Neural progenitor cell (in vitro differentiated cells): ENCODE measurements around the gene SNX32. TPM values are rescaled to one million over a fixed set of nuclear protein-coding genes. Genes with fewer than 3 reads are reported as not detected.

Experiments used
- DNase-seq: peaks from one replicate; pipeline ENCODE4 v3.0.0-alpha.2; 2016; ENCODE audit warnings: low spot score
- H2AFZ ChIP-seq: fragments of 200-600 bp; sonication (generic); replicated peaks from 2 replicates; pipeline ENCODE4 v1.6.1; 2016; ENCODE audit warnings: antibody characterized with exemption
- H3F3A ChIP-seq: fragments of 200-600 bp; sonication (generic); 2 replicates; pipeline ENCODE4 v1.6.1; 2016; ENCODE audit warnings: antibody characterized with exemption, low read depth
- H3K27ac ChIP-seq: fragments of 200-600 bp; sonication (generic); 2 replicates; pipeline ENCODE4 v1.5.1; 2016; ENCODE audit warnings: mild to moderate bottlenecking
- H3K27me3 ChIP-seq: fragments of 200-600 bp; sonication (generic); 2 replicates; pipeline ENCODE4 v1.6.1; 2016; ENCODE audit warnings: mild to moderate bottlenecking, moderate library complexity
- H3K36me3 ChIP-seq: fragments of 200-600 bp; sonication (generic); 2 replicates; pipeline ENCODE4 v1.5.1; 2016
- H3K4me1 ChIP-seq: fragments of 200-600 bp; sonication (generic); 2 replicates; pipeline ENCODE4 v1.6.1; 2016; ENCODE audit warnings: mixed run types
- H3K4me2 ChIP-seq: fragments of 200-600 bp; sonication (generic); 2 replicates; pipeline ENCODE4 v1.6.1; 2016
- H3K4me3 ChIP-seq: fragments of 200-600 bp; sonication (generic); 2 replicates; pipeline ENCODE4 v1.5.1; 2016
- H3K79me2 ChIP-seq: fragments of 200-600 bp; sonication (generic); 2 replicates; pipeline ENCODE4 v1.6.1; 2016; ENCODE audit warnings: low read depth
- H3K9ac ChIP-seq: fragments of 200-600 bp; sonication (generic); 2 replicates; pipeline ENCODE4 v1.6.1; 2016
- H3K9me3 ChIP-seq: fragments of 200-600 bp; sonication (generic); 2 replicates; pipeline ENCODE4 v1.5.1; 2016; ENCODE audit warnings: low read depth
- H4K20me1 ChIP-seq: fragments of 200-600 bp; sonication (generic); 2 replicates; pipeline ENCODE4 v1.6.1; 2016; ENCODE audit warnings: low read depth
- H3K27ac Mint-ChIP-seq: 3 replicates; pipeline ENCODE4 v1.8.0; 2021; ENCODE audit warnings: mixed read lengths
- H3K27me3 Mint-ChIP-seq: 2 replicates; pipeline ENCODE4 v1.8.0; 2022; ENCODE audit warnings: low read depth, mild to moderate bottlenecking, inconsistent platforms, moderate library complexity, mixed read lengths; ENCODE audit not compliant: insufficient read depth
- H3K36me3 Mint-ChIP-seq: 3 replicates; pipeline ENCODE4 v1.8.0; 2021; ENCODE audit warnings: mixed read lengths
- H3K4me1 Mint-ChIP-seq: 3 replicates; pipeline ENCODE4 v1.8.0; 2021; ENCODE audit warnings: mixed read lengths
- H3K4me3 Mint-ChIP-seq: 3 replicates; pipeline ENCODE4 v1.8.0; 2021; ENCODE audit warnings: mild to moderate bottlenecking, moderate library complexity, mixed read lengths
- H3K9me3 Mint-ChIP-seq: 3 replicates; pipeline ENCODE4 v1.8.0; 2020; ENCODE audit warnings: mixed read lengths
- EZH2 ChIP-seq: fragments of 200-600 bp; sonication (generic); IDR thresholded peaks from 2 replicates; pipeline ENCODE4 v1.6.1; 2017; ENCODE audit warnings: antibody characterized with exemption, mild to moderate bottlenecking, moderate library complexity
- EZH2phosphoT487 ChIP-seq: fragments of 200-600 bp; sonication (generic); IDR thresholded peaks from 2 replicates; pipeline ENCODE4 v1.6.1; 2017; ENCODE audit warnings: antibody characterized with exemption
- total RNA-seq: library from RNA; depleted of rRNA; stranded (reverse); fragments of >200 nt; gene quantifications from 2 replicates; pipeline ENCODE4 v1.2.3, GENCODE V29; 2015; ENCODE audit warnings: low replicate concordance
- TF ChIP-seq, protein P1 (sequence below): fragments of 200-600 bp; sonication (generic); IDR thresholded peaks from 2 replicates; pipeline ENCODE4 v1.5.1; 2017; ENCODE audit warnings: antibody characterized with exemption, mild to moderate bottlenecking

Gene SNX32
- total RNA-seq, 1 donor from 2014 or later, result 1.4 TPM

- peaks cover 29% of the 10 kb centered on the region for H3K4me1 Mint-ChIP-seq
- Histone ChIP-seq H3F3A (peaks cover 30% of the 10 kb centered on the region), H3K9ac (no peak overlapping the region), H4K20me1 (peaks cover 14% of the 10 kb centered on the region), H3K9me3 (no peaks in the 10 kb centered on the region), H3K27me3 (peaks cover 5% of the 10 kb centered on the region), H3K4me3 (no peak overlapping the region), H3K36me3 (peaks cover 4% of the 10 kb centered on the region), H3K79me2 (peaks cover 17% of the 10 kb centered on the region), H3K4me2 (no peak overlapping the region), H3K27ac (no peak overlapping the region), H2AFZ (no peak overlapping the region), H3K4me1 (peaks cover 7% of the 10 kb centered on the region)
- TF ChIP-seq EZH2phosphoT487, result no peak
- TF ChIP-seq, protein P1, sequence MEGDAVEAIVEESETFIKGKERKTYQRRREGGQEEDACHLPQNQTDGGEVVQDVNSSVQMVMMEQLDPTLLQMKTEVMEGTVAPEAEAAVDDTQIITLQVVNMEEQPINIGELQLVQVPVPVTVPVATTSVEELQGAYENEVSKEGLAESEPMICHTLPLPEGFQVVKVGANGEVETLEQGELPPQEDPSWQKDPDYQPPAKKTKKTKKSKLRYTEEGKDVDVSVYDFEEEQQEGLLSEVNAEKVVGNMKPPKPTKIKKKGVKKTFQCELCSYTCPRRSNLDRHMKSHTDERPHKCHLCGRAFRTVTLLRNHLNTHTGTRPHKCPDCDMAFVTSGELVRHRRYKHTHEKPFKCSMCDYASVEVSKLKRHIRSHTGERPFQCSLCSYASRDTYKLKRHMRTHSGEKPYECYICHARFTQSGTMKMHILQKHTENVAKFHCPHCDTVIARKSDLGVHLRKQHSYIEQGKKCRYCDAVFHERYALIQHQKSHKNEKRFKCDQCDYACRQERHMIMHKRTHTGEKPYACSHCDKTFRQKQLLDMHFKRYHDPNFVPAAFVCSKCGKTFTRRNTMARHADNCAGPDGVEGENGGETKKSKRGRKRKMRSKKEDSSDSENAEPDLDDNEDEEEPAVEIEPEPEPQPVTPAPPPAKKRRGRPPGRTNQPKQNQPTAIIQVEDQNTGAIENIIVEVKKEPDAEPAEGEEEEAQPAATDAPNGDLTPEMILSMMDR, result no peak
- no peak for TF ChIP-seq EZH2
- no peak overlapping the region for H3K4me3 Mint-ChIP-seq
- H3K27me3 Mint-ChIP-seq, result peaks cover 6% of the 10 kb centered on the region
- peak overlapping the region; percentile 60 for H3K27ac Mint-ChIP-seq
- no peaks in the 10 kb centered on the region for H3K9me3 Mint-ChIP-seq
- peaks cover 25% of the 10 kb centered on the region for H3K36me3 Mint-ChIP-seq
- DNase-seq, result no peak
Observed at GRCh38 chr11:65883786-65884715, 50.3 kb downstream of the SNX32 start.

DNA sequence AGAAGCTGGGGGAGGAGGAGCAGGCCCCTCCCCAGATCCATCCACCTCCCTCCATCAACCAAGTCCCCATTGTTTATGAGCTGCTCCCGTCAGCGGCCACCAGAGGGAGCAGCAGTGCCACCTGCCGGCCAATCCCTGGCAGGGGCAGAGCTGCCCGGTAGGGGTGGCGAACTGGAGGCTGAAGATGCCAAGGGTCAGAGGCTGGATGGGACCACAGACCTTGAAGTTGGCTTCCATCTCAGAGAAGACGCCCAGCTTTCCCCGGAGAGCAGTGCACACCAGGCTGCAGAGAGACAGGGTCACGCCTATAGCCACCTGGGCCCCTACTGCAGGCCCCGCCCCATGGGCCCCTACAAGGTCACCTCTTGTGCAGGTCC, 50.9 kb downstream of the SNX32 start:
- Histone ChIP-seq H3K9ac (no peak overlapping the region), H3F3A (peaks cover 37% of the 10 kb centered on the region), H4K20me1 (peaks cover 14% of the 10 kb centered on the region), H3K9me3 (no peaks in the 10 kb centered on the region), H3K4me2 (no peak overlapping the region), H3K4me3 (no peak overlapping the region), H3K27ac (no peak overlapping the region), H3K27me3 (peaks cover 11% of the 10 kb centered on the region), H3K4me1 (peaks cover 13% of the 10 kb centered on the region), H3K36me3 (peaks cover 4% of the 10 kb centered on the region), H3K79me2 (peaks cover 17% of the 10 kb centered on the region), H2AFZ (no peak overlapping the region)
- Mint-ChIP-seq H3K4me3 (no peak overlapping the region), H3K4me1 (peaks cover 35% of the 10 kb centered on the region), H3K27ac (peak overlapping the region; percentile 60), H3K36me3 (peaks cover 25% of the 10 kb centered on the region), H3K27me3 (peaks cover 3% of the 10 kb centered on the region), H3K9me3 (no peaks in the 10 kb centered on the region)
- DNase-seq, result peak; percentile 88
- TF ChIP-seq EZH2phosphoT487 (no peak), EZH2 (no peak)
- TF ChIP-seq, protein P1, result peak; percentile 99

- no peak overlapping the region for H3K9ac ChIP-seq
- Mint-ChIP-seq H3K4me1 (peaks cover 40% of the 10 kb centered on the region), H3K4me3 (no peak overlapping the region), H3K9me3 (no peaks in the 10 kb centered on the region), H3K27me3 (peaks cover 3% of the 10 kb centered on the region), H3K36me3 (peaks cover 25% of the 10 kb centered on the region), H3K27ac (no peak overlapping the region)
- peaks cover 41% of the 10 kb centered on the region for H3F3A ChIP-seq
- peaks cover 14% of the 10 kb centered on the region for H3K4me1 ChIP-seq
- H3K27me3 ChIP-seq, result peaks cover 16% of the 10 kb centered on the region
- H4K20me1 ChIP-seq, result peaks cover 14% of the 10 kb centered on the region
- H3K9me3 ChIP-seq, result no peaks in the 10 kb centered on the region
- peaks cover 4% of the 10 kb centered on the region for H3K36me3 ChIP-seq
- H3K79me2 ChIP-seq, result peaks cover 17% of the 10 kb centered on the region
- no peak overlapping the region for H2AFZ ChIP-seq
- no peak overlapping the region for H3K4me2 ChIP-seq
- TF ChIP-seq, protein P1, result no peak
- TF ChIP-seq EZH2 (no peak), EZH2phosphoT487 (no peak)
- no peak for DNase-seq
- no peak overlapping the region for H3K4me3 ChIP-seq
- no peak overlapping the region for H3K27ac ChIP-seq
Observed at GRCh38 chr11:65885231-65885630, 51.5 kb downstream of the SNX32 start.
